HCT116 (cell line): ENCODE data around the gene CLEC17A.

Experiments
- ATF3 ChIP-seq: IDR thresholded peaks from 2 replicates; pipeline ENCODE4 v1.6.1; 2012
- EZH2 ChIP-seq: fragments of 200-600 bp; sonication (generic); IDR thresholded peaks from 2 replicates; pipeline ENCODE4 v1.6.1; 2017; ENCODE audit warnings: antibody characterized with exemption, mixed run types
- MAX ChIP-seq: IDR thresholded peaks from 2 replicates; pipeline ENCODE4 v1.6.1; 2012
- POLR2A ChIP-seq: IDR thresholded peaks from 2 replicates; pipeline ENCODE4 v1.7.0; 2011; ENCODE audit warnings: borderline replicate concordance; ENCODE audit not compliant: insufficient read depth, insufficient read length; ENCODE audit errors: extremely low read depth
- POLR2AphosphoS5 ChIP-seq: IDR thresholded peaks from 2 replicates; pipeline ENCODE4 v1.6.1; 2011; ENCODE audit warnings: mild to moderate bottlenecking, low read depth, low read length, moderate library complexity
- RAD21 ChIP-seq: IDR thresholded peaks from 2 replicates; pipeline ENCODE4 v1.6.1; 2012; ENCODE audit warnings: low read depth, mild to moderate bottlenecking
- SP1 ChIP-seq: IDR thresholded peaks from 2 replicates; pipeline ENCODE4 v1.6.1; 2012; ENCODE audit warnings: low read depth
- ZNF274 ChIP-seq: fragments of 200-500 bp; sonication (Bioruptor generic); IDR thresholded peaks from 2 replicates; pipeline ENCODE4 v1.6.1; 2014; ENCODE audit warnings: mild to moderate bottlenecking, low read depth, low read length, inconsistent platforms
- TF ChIP-seq, protein P1 (sequence below), 3 experiments: fragments of 200-600 bp in 1 of 3; sonication (generic) in 1 of 3; IDR thresholded peaks in 2 of 3; conservative IDR thresholded peaks in 1 of 3; 2 replicates each; pipeline ENCODE4 v1.5.1; 2012 to 2017; ENCODE audit warnings: low read depth in 2 of 3, low read length in 2 of 3, antibody characterized with exemption in 1 of 3, borderline replicate concordance in 1 of 3, control low read depth in 1 of 3, mild to moderate bottlenecking in 1 of 3, mixed read lengths in 1 of 3, mixed run types in 1 of 3, moderate library complexity in 1 of 3; ENCODE audit not compliant: insufficient read depth in 1 of 3

DNA sequence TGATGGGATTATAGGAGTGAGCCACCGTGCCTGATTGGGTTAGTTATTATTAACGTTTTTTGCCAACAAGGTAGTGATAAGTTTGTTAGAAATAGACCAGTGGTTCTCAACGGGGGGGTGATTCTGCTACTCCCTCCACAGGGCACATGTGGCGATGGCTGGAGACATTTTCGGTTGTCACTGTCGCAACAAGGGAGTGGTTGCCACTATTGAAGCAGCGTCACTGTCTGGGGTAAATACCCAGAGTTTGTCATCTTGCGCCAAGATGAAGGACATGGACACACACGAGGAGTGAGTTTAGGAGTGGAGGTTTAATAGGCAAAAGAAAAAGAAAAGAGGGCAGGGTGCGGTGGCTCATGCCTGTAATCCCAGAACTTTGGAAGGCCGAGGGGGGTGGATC lies 72.8 kb downstream of the CLEC17A start:
- TF ChIP-seq POLR2AphosphoS5 (no peak), MAX (no peak), POLR2A (no peak), RAD21 (no peak), EZH2 (no peak), SP1 (no peak), ZNF274 (no peak), ATF3 (no peak)
- TF ChIP-seq, protein P1, sequence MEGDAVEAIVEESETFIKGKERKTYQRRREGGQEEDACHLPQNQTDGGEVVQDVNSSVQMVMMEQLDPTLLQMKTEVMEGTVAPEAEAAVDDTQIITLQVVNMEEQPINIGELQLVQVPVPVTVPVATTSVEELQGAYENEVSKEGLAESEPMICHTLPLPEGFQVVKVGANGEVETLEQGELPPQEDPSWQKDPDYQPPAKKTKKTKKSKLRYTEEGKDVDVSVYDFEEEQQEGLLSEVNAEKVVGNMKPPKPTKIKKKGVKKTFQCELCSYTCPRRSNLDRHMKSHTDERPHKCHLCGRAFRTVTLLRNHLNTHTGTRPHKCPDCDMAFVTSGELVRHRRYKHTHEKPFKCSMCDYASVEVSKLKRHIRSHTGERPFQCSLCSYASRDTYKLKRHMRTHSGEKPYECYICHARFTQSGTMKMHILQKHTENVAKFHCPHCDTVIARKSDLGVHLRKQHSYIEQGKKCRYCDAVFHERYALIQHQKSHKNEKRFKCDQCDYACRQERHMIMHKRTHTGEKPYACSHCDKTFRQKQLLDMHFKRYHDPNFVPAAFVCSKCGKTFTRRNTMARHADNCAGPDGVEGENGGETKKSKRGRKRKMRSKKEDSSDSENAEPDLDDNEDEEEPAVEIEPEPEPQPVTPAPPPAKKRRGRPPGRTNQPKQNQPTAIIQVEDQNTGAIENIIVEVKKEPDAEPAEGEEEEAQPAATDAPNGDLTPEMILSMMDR (IDR thresholded peaks at IDR 0.05 in 2 of 3, conservative IDR thresholded peaks at IDR 0.05 in 1 of 3; ENCODE audit: borderline replicate concordance in 1 of 3, insufficient read depth in 1 of 3, low read depth in 2 of 3, low read length in 2 of 3): no peak
